T-helper 1 cell treated with Interleukin-12 subunit alpha and Interleukin-12 subunit beta and Interleukin-4 antibody, amounts not matched to agents 30 μg/mL and 1 μg/mL, for 36 hours (primary cell): ENCODE measurements around the gene SPEM2.
A peak's percentile ranks its signal among the peaks of the same experiment; 100 is the strongest.

ENCODE experiments used
- H3K27ac Mint-ChIP-seq: one replicate; pipeline ENCODE4 v1.8.0; 2021; ENCODE audit warnings: mild to moderate bottlenecking, mixed read lengths
- H3K27me3 Mint-ChIP-seq: one replicate; pipeline ENCODE4 v1.8.0; 2021; ENCODE audit warnings: low read depth, mixed read lengths
- H3K36me3 Mint-ChIP-seq: one replicate; pipeline ENCODE4 v1.8.0; 2021; ENCODE audit warnings: low read depth, mixed read lengths
- H3K4me1 Mint-ChIP-seq: one replicate; pipeline ENCODE4 v1.8.0; 2021; ENCODE audit warnings: low read depth, mixed read lengths
- H3K4me3 Mint-ChIP-seq: one replicate; pipeline ENCODE4 v1.8.0; 2021; ENCODE audit warnings: mild to moderate bottlenecking, moderate library complexity, mixed read lengths
- H3K9me3 Mint-ChIP-seq: one replicate; pipeline ENCODE4 v1.8.0; 2021; ENCODE audit warnings: mixed read lengths

Gene SPEM2

DNA sequence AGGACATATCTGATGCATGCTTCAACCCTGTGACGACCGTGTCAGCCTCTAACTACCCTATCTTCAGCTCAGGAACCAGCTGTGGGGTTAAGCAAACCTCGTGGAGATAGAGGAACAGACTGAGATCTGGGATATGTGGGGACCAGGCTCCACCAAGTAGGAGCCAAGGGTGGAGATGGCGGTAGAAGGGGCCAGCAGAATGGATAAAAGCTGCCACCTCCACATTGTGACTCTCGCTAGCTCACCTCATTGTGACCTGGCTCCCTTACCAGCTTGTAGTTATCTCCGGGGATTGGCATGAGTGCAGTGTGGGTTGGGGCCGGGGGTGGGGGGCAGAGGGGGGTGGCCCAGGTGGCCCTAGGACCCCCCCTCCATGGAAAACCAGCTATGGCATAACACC lies at the start of gene SPEM2:
Gene SPEM2 (plus strand): TSS at position 301 of the 400 bp plus-strand sequence. CDS start 73 bp downstream, at position 374.
- Mint-ChIP-seq H3K27me3 (no peaks in the 10 kb centered on the region), H3K9me3 (no peaks in the 10 kb centered on the region), H3K27ac (no peak within 1 kb of the TSS), H3K36me3 (no peaks in the 10 kb centered on the region), H3K4me3 (no peak within 1 kb of the TSS), H3K4me1 (no peaks in the 10 kb centered on the region)

GRCh38 chr17:7379134-7379533 lies 46.3 kb upstream of the SPEM2 start:
- H3K27ac Mint-ChIP-seq = no peak overlapping the region
- H3K9me3 Mint-ChIP-seq = peaks cover 6% of the 10 kb centered on the region
- peaks cover 4% of the 10 kb centered on the region for H3K4me1 Mint-ChIP-seq
- H3K36me3 Mint-ChIP-seq = peaks cover 1% of the 10 kb centered on the region
- no peak overlapping the region for H3K4me3 Mint-ChIP-seq
- peaks cover 49% of the 10 kb centered on the region for H3K27me3 Mint-ChIP-seq

DNA sequence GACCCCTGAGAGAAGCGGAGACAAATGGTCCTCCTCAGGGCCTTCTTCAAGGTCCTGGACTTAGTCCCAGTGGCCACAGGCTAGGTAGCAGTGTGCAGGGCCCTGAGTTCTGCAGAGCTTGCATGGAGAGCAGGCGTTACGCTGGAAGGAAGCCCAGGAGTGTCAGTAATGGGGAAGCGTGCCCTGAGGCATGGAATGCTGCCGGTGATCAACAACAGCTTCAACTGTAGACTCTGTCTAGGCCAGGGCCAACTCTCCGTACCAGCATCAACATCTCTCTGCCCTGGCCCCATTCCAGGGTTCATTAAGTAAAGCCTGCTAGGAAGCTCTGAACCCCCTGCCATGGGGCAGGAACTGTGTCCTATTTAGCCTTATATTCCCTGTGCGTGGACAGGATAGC lies 45.1 kb upstream of the SPEM2 start:
- Mint-ChIP-seq H3K36me3 (peaks cover 1% of the 10 kb centered on the region), H3K4me1 (peaks cover 7% of the 10 kb centered on the region), H3K4me3 (no peak overlapping the region), H3K27ac (no peak overlapping the region), H3K27me3 (peaks cover 45% of the 10 kb centered on the region), H3K9me3 (peaks cover 6% of the 10 kb centered on the region)

GRCh38 chr17:7380855-7381683 lies 44.3 kb upstream of the SPEM2 start, which contains the start of gene TNK1:
TSS of gene TNK1 (plus strand) at chr17:7381089. CDS start at chr17:7382927, 1,838 bp downstream.
- no peak within 1 kb of the TSS for H3K4me3 Mint-ChIP-seq
- peaks cover 6% of the 10 kb centered on the region for H3K9me3 Mint-ChIP-seq
- H3K4me1 Mint-ChIP-seq = peaks cover 7% of the 10 kb centered on the region
- no peak within 1 kb of the TSS for H3K27ac Mint-ChIP-seq
- peaks cover 45% of the 10 kb centered on the region for H3K27me3 Mint-ChIP-seq
- peaks cover 1% of the 10 kb centered on the region for H3K36me3 Mint-ChIP-seq

DNA sequence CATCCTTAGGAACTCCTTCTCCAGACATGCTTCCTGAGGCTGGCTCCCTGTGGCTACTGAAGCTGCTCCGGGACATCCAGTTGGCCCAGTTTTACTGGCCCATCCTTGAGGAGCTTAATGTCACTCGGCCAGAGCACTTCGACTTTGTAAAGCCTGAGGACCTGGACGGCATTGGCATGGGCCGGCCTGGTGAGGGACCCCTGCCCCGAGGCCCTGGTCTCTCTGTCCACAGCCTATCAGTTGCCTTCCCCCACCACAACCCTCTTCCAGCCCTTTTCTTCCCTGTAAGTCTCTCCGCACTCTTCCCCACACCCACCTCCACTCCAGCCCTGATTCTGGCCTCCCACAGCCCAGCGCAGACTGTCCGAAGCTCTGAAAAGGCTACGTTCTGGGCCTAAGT lies 42.5 kb upstream of the SPEM2 start:
- Mint-ChIP-seq H3K4me1 (peaks cover 7% of the 10 kb centered on the region), H3K4me3 (no peak overlapping the region), H3K9me3 (peaks cover 6% of the 10 kb centered on the region), H3K36me3 (peaks cover 2% of the 10 kb centered on the region), H3K27me3 (peaks cover 38% of the 10 kb centered on the region), H3K27ac (no peak overlapping the region)

- peaks cover 38% of the 10 kb centered on the region for H3K27me3 Mint-ChIP-seq
- H3K36me3 Mint-ChIP-seq = peaks cover 2% of the 10 kb centered on the region
- peak overlapping the region; percentile 15 for H3K27ac Mint-ChIP-seq
- H3K4me1 Mint-ChIP-seq = peaks cover 7% of the 10 kb centered on the region
- H3K9me3 Mint-ChIP-seq = peaks cover 6% of the 10 kb centered on the region
- no peak overlapping the region for H3K4me3 Mint-ChIP-seq
Observed at GRCh38 chr17:7383371-7383741, 42.1 kb upstream of the SPEM2 start.

DNA sequence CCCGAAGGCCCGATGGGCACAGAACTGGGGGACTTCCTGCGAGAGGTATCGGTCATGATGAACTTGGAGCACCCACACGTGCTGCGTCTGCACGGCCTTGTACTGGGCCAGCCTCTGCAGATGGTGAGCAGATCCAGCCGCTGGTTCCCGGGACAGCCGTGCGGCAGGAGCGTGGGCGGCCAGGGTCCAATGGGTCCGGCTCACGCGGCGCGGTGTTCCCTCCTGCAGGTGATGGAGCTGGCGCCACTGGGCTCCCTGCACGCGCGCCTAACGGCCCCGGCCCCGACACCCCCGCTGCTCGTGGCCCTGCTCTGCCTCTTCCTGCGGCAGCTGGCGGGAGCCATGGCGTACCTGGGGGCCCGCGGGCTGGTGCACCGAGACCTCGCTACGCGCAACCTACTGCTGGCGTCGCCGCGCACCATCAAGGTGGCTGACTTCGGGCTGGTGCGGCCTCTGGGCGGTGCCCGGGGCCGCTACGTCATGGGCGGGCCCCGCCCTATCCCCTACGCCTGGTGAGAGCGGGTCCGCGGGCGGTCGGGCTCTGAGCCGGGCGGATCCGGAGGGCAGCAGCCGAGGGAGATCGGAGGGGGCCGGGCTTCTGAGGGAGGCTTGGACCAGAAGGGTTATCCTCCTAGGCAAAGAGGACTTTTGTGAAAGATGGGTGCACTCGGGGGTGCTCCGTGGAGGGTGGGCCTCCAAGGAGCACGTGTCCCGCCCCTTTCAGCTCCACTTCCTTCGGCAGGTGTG lies 41.5 kb upstream of the SPEM2 start:
- H3K4me1 Mint-ChIP-seq = peaks cover 7% of the 10 kb centered on the region
- peaks cover 2% of the 10 kb centered on the region for H3K36me3 Mint-ChIP-seq
- peaks cover 38% of the 10 kb centered on the region for H3K27me3 Mint-ChIP-seq
- H3K9me3 Mint-ChIP-seq = peaks cover 6% of the 10 kb centered on the region
- peak overlapping the region; percentile 69 for H3K27ac Mint-ChIP-seq
- H3K4me3 Mint-ChIP-seq = peak overlapping the region; percentile 73

GRCh38 chr17:7384489-7385081 lies 40.8 kb upstream of the SPEM2 start:
- peaks cover 2% of the 10 kb centered on the region for H3K36me3 Mint-ChIP-seq
- peaks cover 7% of the 10 kb centered on the region for H3K4me1 Mint-ChIP-seq
- peak overlapping the region; percentile 73 for H3K4me3 Mint-ChIP-seq
- H3K27ac Mint-ChIP-seq = peak overlapping the region; percentile 41
- H3K27me3 Mint-ChIP-seq = peaks cover 31% of the 10 kb centered on the region
- H3K9me3 Mint-ChIP-seq = no peaks in the 10 kb centered on the region

- no peaks in the 10 kb centered on the region for H3K27me3 Mint-ChIP-seq
- peaks cover 13% of the 10 kb centered on the region for H3K4me1 Mint-ChIP-seq
- peaks cover 17% of the 10 kb centered on the region for H3K36me3 Mint-ChIP-seq
- H3K9me3 Mint-ChIP-seq = no peaks in the 10 kb centered on the region
- H3K4me3 Mint-ChIP-seq = no peak overlapping the region
- H3K27ac Mint-ChIP-seq = no peak overlapping the region
Observed at GRCh38 chr17:7388856-7389255, 36.6 kb upstream of the SPEM2 start.

DNA sequence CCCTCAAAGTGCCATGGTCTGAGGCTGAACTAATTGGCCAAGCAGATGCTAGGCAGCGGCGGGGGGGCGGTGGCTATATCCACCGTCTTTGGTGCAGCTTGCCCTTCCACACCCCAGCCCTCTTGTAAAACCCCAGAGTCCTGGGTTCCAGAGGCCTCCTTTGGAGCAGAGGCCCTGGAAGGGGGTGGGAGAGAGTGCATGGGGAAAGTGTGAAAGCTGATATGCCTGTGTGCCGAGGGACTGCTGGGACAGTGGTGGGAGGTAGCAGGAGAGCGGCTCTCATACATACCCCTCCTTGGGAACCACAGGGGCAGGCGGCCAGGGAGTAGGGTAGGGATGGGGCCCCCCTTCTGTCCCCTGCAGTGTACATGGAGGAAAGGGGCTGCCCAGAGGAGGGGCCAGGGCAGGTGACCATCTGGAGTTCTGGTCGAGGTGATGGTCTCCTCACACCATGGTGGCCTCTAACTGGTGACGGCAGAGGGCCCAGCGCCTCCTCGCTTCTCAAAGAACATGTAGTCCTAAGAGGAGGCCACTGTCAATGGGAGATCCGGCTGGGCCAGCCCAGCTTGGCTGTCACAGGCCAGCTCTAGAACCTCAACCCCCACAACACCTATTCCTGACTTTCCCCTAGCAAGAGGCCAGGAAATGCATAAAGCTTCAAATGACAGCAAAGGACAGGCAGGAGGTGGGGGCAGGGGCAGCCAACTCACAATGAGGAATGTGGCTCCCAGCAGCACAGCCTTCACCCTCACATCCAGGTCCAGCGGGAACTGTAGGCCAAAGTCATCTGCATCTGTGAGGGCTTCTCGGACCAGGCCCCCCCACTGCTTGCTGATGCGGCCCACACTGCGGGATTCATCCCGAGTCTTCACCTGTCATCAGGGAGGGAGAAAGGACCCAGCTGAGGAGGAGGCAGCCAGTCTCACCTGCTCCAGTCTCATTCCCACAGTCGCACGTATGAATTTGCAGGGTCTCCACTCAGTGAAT lies 35.2 kb upstream of the SPEM2 start:
- no peak overlapping the region for H3K4me3 Mint-ChIP-seq
- H3K27ac Mint-ChIP-seq = no peak overlapping the region

GRCh38 chr17:7391307-7391706 lies 34.1 kb upstream of the SPEM2 start:
- no peak overlapping the region for H3K27ac Mint-ChIP-seq
- no peaks in the 10 kb centered on the region for H3K27me3 Mint-ChIP-seq
- H3K4me1 Mint-ChIP-seq = peaks cover 17% of the 10 kb centered on the region
- no peaks in the 10 kb centered on the region for H3K9me3 Mint-ChIP-seq
- H3K4me3 Mint-ChIP-seq = peak overlapping the region; percentile 38
- peaks cover 17% of the 10 kb centered on the region for H3K36me3 Mint-ChIP-seq

More for the DNA sequence above, 35.2 kb upstream of the SPEM2 start:
- no peaks in the 10 kb centered on the region for H3K27me3 Mint-ChIP-seq
- H3K4me1 Mint-ChIP-seq = peaks cover 14% of the 10 kb centered on the region
- H3K9me3 Mint-ChIP-seq = no peaks in the 10 kb centered on the region
- peaks cover 17% of the 10 kb centered on the region for H3K36me3 Mint-ChIP-seq

DNA sequence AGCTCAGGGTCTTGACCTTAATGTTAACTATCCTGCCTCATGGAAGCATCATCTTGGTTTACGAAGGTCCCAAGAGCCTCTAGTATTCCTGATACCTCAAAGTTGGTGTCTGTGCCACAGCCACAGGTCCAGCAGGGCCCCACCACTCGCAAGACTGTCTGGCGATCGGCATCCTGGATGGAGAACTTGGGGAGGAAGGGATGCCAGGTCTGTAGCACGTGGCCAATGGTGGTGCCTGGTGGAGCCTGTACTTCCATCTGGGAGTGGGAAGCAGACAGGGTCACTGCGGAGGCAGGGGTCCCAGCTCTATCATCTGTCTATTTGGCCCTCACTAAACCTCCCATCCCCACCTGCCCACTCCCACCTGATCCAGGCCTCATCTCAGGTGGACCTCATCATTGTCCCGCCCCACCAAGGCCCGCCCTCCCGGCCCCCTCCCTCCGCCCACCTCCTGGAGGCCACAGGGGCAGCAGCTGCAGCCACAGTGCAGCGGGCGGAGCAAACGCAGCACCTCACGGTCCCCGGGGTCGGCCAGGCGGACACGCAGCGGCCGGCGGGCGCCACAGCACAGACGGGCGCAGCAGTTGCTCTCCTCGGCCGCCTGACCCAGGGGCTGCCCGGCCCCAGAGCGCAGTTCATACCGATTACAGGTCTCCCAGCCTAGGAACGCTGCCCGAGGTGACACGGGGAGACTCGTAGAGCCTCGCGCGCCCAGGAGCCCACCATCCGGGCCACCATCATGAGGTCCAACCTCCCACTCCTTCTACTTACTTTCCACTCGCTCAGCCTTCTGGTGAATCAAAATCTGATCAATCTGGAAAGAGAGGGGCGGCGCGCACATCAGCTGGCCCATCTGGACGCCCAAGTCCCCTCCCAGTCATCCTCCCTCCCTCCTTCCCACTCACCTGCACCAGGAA lies 32.5 kb upstream of the SPEM2 start:
- H3K27ac Mint-ChIP-seq = peak overlapping the region; percentile 50
- H3K4me3 Mint-ChIP-seq = peak overlapping the region; percentile 94
- H3K27me3 Mint-ChIP-seq = no peaks in the 10 kb centered on the region
- H3K4me1 Mint-ChIP-seq = peaks cover 17% of the 10 kb centered on the region
- no peaks in the 10 kb centered on the region for H3K9me3 Mint-ChIP-seq
- peaks cover 15% of the 10 kb centered on the region for H3K36me3 Mint-ChIP-seq
